ENCODE results near the gene SERPINA12. TPM values are rescaled to one million over a fixed set of nuclear protein-coding genes. Genes with fewer than 3 reads are reported as not detected.

SERPINA12 gene
- total and polyA plus RNA-seq, 2 of the 13 experiments (the other 11 are each of a cell fraction or from before 2014, with no cell fraction given) = 0.08 TPM; not detected in 1

GRCh38 chr14:94483071-94483451 lies 26.2 kb downstream of the SERPINA12 start (continued):
- TF ChIP-seq E2F2 (CRISPR knock-in tag; IDR thresholded peaks at IDR 0.05; ENCODE audit: borderline replicate concordance) (no peak), ZNF878 (CRISPR knock-in tag; IDR thresholded peaks at IDR 0.05) (0 out of 2 replicates have a peak, but pooled peaks have one; percentile 2), ZNF350 (CRISPR knock-in tag; IDR thresholded peaks at IDR 0.05; ENCODE audit: borderline replicate concordance, low read depth) (peak; percentile 19; the same call in 1 of the 2 replicates), ZNF441 (CRISPR knock-in tag; IDR thresholded peaks at IDR 0.05; ENCODE audit: borderline replicate concordance) (no peak), GFI1 (CRISPR knock-in tag; IDR thresholded peaks at IDR 0.05; ENCODE audit: borderline replicate concordance) (0 out of 2 replicates have a peak, but pooled peaks have one; percentile 2), SAFB2 (CRISPR knock-in tag; IDR thresholded peaks at IDR 0.05; ENCODE audit: borderline replicate concordance, low read depth) (0 out of 2 replicates have a peak, but pooled peaks have one; percentile 68), NFKB2 (CRISPR knock-in tag; IDR thresholded peaks at IDR 0.05; ENCODE audit: borderline replicate concordance) (0 out of 2 replicates have a peak, but pooled peaks have one; percentile 36), ZBTB33 (CRISPR knock-in tag; IDR thresholded peaks at IDR 0.05) (peak; percentile 18; the same call in 1 of the 2 replicates), KMT2A (CRISPR knock-in tag; IDR thresholded peaks at IDR 0.05) (0 out of 2 replicates have a peak, but pooled peaks have one; percentile 4)

Measured in HepG2 (cell line).